ENCODE results near the gene GLG1.
"Not testable (repeated sequence)": the region's sequence is repeated elsewhere in the genome, so short reads cannot be mapped to it uniquely, and the experiment has no call there.

GLG1 gene

DNA sequence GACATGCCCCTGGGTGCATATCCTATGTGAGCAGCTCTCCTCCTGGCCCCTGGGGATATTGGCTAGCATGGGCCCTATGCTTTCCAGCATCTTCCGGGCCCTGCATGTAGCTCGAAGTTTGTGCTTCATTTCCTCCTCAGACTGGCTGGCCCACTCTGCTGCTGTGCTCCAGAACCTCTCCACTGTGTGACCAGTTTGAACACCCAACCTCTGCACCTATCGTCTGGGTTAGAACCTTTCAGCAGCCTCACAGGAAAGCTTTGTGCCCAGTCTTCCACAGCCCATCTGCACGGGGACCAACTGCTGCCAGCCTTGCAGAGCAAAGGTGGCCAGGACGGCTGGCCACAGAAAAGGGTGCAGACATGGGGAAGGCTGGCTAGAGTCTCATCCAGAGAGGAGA lies 175.4 kb downstream of the GLG1 start:
- no peak for DNase-seq

DNA sequence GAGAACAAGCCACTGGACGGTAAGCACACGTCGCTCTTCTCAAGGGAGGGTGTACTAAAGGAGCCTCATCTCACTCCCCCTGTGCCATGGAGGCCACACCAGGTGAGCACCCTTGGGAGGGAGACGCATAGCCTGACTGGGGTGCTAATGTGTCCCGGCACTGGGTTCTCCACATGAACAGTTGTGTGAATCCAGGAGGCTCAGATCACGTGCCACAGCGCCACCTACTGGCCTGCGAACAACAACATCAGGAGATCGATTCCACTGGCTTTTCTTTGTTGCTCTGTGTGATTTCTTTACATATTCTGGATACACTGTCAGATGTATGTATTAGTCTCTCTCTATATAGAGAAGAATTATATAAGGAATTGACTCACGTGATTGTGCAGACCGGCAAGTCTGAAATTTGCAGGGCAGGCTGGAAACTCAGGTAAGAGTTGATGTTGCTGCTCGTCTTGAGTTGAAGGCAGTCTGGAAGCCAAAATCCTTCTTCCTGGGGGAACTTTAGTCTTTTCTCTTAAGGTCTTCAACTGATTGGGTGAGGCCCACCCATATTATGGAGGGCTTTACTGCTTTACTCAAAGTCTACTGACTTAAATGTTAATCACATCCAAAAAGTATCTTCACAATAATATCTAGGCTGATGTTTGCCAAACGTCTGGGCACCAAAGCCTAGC lies 176.7 kb downstream of the GLG1 start:
- peak; percentile 61 for DNase-seq

DNA sequence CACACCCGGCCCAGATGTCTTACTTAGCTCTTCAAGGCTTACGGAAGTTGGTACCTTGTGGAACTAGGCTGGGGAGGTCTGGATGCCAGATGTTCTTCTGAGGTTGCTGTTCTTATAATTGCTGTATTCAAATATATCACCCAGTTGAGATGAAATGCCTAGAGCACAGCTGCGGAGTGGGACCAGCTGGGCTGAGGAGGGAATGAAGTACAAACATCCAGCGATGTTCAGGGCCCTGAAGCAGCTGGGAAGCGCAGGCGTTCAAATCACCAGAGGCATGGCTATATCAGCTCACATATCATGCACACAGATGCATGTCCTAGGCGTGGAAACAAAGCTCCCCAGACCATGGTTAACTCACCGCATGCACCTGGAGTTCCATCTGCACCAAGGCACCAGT lies 178.4 kb downstream of the GLG1 start:
- DNase-seq: not testable (repeated sequence)

DNA sequence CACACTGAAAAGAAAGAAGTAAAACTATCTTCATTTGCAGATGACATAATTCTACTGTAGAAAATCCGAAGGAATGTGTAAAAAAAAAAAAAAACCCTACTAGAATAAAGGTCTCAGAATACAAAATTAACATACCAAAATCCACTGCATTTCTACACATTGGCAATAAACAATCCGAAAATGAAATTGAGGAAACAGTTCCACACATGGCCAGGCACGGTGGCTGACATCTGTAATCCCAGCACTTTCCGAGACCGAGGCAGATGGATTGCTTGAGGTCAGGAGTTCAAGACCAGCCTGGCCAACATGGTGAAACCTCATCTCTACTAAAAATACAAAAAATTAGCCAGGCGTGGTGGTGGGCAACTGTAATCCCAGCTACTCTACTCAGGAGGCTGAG lies 181.2 kb downstream of the GLG1 start:
- DNase-seq: not testable (repeated sequence)

DNA sequence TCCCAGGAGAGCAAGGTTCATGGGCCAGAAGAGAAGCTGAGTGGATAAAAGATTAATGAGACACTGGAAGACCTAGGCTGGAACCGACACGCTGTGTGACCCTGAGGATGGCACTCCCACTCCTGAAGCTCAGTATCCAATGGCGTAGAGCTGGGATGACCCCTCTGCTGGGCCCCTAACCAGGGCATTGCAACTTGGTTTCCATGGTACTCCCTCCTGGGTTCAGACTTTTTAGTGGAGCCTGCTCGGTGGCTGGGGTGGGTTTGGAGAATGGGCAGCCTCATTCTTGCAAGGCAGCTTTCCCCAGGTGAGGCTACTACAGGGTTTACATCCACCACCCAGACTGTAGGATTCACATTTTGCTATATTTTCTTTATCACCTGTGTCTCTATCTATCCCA lies 183.2 kb downstream of the GLG1 start:
- not testable (repeated sequence) for DNase-seq

DNA sequence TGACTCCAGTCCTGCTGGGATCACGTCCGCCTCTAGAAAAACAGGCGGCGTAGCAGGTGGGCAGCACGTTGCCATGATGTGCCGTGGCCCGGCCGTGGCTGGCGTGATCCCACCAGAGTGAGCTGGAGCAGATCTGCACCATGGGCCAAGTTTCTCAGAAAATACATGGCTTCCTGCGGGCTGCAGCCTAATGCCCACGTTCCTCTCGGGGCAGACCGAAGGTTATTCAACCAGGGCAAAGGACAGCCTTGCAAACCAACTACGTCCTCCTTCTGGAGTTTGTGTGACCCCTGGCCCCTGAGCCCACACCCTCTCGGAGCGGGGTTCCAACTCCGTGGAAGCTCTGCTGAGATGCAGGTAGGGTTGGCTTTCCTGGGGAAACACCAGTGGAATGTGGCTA lies 184.8 kb downstream of the GLG1 start:
- not testable (repeated sequence) for DNase-seq

DNA sequence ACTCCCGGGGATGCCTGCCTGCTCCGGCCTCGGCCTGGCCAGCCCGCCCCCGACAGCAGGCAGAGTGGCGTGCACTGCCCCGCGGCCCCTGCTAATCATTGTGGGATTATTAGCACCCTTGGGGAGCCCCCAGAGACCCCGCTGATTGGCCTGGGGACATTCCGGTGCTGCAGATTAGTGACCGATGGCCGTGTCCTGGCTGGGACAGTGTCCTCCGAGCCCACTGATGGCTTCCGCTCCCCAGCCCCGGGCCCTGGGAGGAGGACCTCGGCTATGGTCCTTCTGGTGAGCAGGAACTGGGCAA lies 185.5 kb downstream of the GLG1 start:
- DNase-seq: not testable (repeated sequence)

DNA sequence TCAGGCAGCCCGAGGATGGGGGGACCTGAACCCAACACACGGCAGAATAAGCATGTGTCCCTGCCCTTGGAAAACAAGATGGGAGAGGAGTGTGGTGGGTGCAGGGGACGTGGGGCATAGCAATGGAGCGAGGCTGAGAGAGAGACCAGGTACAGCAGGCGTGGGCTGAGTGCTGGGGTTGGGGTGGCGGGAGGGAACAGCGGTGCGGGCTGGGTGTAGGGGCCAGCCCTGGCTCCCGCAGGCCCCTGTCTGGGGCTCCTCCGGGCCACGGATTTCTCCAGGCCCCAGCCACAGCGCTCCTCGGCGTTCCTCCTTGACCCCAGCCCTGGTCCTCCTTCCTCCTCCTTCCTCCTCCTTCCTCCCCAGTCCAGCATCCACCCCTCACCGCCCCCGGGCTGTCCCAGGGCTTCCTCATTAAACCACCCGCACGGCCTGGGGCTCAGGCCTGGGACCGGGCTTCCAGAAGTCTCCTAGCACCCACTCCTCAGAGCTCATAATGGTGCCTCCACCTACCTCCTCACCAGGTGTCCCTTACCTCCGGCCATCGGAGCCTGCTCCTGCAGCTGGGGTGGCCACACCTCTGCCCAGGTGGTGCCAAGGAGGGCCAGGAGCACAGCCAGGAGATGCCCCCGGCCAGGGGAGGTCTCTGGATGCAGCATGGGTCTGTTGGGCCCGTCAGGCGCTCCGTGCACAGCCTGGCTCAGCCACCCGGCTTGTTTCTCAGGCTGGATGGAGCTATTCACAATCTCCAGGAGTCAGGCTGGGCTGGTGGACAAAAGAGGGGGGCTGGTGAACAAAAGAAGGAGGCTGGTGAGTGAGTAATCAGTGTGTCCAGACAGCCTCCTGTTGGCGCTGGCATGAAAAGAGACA lies 186.1 kb downstream of the GLG1 start, which contains the start of gene CLEC18B:
Gene CLEC18B (minus strand): TSS at position 867 of the 870 bp plus-strand sequence. CDS start 208 bp downstream, at position 659.
- not testable (repeated sequence) for DNase-seq

DNA sequence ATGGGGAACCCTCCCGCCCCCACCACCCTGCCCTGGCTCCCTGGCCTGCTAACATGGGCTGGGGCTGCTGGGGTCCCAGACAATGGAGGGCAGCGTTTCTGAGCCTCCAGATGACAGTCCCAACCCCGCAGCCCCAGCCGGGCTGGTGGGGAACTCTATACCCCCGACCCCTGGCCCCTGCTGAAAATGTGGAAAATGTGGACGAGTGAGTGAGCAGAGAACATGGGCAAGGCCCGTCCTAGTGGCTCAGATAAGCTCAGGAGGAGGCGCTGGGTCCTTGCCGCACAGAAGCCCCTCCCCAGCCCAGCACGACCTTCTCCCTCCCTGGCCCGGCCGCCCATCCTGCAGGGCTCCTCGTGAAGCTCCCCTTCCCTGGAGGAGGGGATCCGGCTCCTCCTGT lies 187.1 kb downstream of the GLG1 start:
- DNase-seq: not testable (repeated sequence)

DNA sequence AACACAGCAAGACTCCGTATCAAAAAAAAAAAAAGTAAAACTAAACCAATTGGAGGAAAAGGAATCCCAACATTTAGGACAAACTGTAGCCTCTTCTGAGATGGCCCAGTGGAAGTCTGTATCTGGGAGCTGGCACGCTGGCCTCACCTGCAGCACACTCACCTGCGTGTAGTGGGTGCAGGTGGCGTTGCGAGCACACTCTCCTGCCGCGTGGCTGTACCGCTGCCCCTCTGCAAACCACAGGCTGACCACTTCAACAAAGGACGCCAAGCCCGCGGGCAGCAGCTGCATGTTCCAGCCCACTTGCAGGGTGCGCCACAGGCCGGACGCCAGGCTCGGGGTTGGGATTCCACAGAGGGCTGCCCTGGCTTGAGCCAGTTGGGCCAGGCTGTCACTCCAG lies 189.0 kb downstream of the GLG1 start:
- not testable (repeated sequence) for DNase-seq

DNA sequence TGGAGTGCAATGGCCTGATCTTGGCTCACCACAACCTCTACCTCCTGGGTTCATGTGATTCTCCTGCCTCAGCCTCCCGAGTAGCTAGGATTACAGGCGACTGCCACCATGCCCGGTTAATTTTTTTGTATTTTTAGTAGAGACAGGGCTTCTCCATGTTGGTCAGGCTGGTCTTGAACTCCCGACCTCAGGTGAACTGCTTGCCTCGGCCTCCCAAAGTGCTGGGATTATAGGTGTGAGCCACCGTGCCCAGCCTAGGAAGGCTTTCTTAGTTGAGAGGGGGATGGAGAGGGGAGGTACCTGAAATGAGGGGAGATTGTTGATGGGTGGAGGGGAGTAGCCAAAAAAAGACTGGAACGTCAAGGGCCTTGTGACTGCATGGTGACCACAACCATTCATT lies 193.0 kb downstream of the GLG1 start:
- DNase-seq: not testable (repeated sequence)

DNA sequence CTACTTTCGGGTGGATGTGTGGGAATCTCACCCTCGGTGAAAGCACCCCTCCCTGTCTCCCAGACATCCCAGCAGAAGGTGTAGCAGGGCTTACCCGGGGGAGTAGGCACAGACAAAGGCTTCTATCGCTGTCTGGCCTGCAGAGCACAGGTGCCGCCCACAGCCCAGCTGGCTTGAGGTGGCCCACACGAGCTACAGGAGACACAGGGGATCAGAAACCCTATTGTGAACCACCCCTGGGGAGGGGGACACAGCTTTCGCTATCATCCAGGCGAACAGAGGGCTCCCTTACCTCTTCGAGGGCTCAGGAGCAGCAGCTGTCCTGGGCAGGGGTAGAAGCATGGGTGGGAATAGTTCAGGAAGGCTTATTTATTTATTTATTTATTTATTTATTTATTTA lies 193.4 kb downstream of the GLG1 start:
- not testable (repeated sequence) for DNase-seq

DNA sequence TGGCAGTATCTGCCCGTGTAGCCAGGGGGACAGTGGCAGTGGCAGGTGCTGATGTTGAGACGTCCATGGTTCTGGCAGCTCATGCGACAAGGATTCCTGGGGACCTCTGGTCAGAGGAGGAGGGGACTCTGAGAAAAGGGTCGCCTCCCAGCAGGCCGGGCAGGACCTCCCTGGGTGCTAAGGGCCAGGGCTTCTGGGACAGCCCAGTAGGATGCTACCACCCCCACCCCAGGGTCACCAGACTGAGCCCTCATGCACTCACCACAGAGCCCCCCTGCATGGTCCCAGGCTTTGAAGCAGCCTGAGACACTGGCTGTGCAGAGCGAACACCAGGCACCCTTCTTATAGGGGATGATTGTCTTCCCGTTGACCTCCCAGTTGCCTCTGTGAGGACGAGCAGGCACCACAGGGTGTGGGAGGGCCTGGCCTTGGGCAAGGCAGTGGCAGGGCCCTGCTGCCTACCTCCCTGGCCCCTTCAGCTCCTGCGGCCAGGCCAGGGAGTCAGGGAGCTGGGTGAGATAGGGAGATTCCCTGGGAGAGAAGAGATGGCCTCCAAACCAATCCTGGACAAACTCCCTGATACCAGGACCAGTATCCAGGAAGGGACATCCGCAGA lies 194.0 kb downstream of the GLG1 start:
- DNase-seq: not testable (repeated sequence)

DNA sequence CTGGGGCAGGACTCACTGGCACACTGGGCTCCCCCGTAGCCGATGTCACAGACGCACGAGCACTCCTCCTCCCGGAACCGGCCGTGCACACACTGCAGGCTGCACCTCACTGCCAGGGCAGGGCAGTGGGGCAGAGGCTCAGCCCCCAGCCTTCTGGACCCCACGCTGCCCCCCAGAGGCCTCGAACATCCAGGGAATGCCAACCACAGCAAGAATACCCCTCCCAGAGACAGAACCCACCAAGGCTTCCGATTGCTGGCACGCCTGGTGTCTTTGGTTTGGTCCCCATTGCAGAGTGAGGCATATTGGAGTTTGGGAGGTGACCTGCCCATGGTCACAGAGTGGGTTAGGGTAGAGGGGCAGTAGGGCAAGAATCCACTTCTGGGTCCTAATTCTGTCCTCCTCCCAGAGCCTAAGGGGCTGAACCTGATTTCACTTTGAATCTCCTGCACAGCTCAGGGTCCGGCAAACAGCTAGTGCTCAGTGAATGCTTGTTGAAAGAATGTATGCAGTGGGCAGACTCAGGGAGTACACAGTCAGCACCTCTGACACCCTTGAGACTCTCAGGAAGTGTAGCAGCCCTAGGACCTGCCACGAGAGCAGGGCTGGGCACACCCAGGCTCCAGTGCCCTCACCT lies 194.7 kb downstream of the GLG1 start:
- DNase-seq: not testable (repeated sequence)

DNA sequence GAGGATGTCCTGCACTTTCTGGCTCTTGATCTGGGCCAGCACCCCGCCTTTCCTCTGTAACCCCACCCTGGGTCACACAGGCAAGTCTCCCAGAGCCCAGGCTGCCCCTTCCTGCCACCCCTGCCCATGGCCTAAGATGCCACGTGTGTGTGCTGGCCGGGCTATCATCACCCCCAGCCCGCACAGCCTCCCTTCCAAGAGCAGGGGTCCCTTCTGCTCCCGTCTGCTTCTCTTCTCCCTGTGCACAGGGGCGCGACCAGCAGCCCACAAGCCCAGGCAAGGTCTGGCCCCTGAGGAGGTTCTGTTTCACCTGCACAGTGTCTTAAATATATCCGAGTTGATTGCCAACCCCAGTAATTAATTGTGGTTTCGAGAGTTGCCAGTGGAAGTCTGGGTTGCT lies 195.9 kb downstream of the GLG1 start:
- DNase-seq: not testable (repeated sequence)

DNA sequence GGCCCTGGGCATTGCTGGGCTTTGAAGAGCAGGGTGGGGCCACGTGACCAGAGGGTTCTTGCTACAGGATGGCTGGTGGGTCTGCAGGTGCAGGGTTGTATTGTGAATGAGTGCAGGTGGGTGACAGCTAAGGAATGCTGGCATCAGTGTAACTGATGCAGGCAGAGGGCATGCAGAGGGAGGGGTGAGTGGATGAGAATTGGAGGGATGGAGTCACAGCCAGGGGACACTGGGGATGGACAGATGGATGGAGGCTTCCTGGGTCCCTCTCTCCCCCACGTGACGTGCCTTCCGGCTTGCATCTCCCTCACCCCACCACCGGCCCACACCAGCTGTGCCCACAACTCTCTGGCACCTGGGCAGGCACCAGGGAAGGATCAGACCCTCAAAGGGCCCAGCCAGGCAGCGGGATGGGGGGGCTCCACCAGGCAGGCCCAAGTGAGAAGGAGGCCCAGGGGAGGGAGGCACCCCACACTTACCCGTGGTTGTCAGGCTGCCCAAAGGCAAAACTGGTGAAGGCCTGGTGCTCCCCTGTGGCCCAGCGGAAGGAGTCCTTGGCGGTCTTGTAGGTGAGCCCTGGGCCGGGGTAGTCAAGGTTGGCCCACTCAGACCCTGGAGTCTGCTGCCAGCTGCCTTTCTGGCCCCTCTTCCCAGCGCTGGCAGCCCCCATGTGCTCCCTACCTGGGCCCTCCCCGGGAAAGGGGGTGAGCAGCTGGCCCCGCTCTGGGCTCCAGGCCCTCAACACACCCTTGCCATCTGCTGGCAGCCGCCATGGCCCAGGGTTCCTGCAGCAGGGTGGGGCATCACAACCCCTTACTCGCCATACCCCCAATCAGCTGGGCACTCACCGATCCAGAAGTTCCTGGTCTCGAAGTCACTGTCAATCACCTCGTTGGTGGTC lies 196.6 kb downstream of the GLG1 start:
- not testable (repeated sequence) for DNase-seq

DNA sequence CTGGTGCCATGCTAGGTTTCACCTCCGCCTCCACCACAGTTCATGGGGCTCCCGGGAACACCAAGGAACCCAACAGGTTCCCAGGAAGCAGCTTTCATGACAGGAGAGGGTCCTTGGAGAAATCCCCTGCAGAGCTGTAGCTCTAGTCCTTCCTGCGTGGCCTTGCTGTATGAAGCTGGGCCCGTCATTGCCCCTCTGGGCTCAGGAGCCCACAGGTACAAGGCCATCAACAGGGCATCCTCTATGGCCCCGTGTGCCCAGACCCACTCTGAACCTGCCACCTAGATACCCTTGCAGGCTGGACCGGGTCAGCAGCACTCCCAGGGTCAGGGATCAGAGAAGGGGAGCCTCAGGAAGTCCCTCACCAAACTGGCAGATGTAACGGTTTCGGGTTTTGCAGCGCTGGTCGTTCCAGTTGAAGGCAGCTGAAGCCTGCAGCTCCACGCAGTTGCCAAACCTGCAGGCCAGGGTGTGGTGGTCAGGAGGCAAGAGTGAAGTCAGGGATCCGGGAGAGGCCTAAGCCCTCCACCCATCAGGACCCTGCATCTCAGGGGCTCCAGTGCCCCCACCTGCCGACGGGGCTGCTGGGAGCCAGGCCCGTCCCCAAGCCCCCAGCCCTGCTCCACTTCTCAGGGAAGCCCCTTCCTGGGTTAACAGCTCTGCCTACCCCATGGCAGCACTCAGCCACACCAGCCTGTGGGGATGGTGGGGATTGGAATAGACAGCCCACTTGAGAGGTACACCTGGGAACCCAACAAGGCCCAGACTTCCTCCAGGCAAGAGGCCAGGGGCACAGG lies 197.5 kb downstream of the GLG1 start:
- not testable (repeated sequence) for DNase-seq

DNA sequence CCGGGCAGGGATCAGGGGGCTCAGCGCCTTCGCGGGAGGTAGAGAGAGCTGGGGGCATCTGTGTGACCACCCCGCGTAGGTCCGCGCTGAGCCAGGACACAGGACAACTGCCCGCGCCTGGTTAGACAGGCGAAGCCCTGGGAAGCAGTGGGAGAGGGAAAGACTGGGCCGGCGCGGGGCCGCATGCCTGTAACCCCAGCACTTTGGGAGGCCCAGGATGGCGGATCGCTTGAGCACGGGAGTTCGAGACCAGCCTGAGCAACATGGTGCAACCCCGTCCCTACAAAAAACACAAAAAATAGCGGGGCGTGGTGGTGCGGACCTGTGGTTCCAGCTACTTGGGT lies 199.6 kb downstream of the GLG1 start:
- peak; percentile 39 for DNase-seq

DNA sequence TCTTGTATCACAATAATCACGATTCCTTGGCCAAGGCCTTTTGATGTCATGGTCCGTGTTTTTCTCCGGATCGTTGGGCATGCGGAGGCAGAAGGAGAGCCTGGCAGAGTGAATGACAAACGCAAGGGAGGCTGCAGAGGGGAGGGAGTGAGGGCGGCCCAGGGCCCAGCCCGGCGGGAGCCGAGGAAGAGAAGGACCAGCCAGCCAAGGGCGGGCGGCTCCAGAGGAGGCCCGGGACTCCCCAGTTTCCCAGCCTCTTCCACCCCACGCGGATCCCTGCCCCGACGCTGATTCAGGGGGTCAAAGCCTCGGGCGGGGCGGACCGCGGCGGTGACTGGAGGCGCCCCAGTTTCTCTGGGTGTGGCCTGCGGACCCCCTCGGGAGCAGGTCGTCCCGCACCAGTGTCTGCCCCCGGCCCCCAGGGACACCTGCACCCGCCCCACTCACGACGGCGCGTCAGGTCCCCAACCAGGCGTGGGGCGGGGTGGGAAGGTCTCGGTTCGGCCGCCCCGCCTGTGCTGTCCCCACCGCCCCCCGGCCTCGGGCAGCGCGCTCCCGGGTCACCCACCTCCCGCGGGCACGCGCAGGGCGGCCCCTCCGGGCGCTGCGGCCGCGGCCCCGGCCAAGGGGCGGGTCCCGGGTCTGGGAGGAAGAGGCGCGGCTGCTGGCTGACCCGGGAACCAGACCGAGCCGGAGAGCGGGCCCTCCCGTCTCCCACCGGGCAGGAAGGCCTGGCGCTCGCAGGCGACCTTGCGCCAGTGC lies 200.1 kb downstream of the GLG1 start:
- not testable (repeated sequence) for DNase-seq

DNA sequence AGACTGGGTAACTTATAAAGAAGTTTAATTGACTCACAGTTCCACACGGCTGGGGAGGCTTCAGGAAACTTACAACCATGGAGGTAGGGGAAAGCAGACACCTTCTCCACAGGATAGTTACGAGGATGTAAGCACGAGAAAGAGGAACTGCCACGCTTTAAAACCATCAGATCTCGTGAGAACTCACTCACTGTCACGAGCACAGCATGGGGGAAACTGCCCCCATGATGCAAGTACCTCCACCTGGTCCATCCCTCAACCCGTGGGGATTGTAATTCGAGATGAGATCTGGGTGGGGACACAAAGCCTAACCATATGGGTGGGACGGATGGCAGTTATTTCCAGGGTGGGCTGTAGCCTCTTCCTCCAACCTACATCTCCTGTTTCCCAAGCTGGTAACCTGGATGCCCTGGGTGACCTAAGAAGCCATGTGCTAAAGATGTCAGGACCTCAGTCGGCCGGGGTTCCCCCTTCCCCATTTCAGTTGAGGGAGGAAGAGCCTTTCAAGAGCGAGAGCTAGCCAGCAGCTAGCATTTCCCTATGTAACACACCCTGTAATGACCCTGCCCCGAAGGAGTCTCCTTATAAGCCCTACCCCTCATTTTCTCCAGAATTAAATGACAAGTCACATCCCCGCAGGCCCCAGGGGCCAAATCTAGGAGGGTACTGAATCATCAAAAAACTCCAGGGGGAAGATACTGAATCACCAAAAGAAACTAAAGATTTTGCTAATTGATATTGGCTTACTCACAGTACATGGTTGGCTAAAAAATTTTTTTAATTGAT lies 202.6 kb downstream of the GLG1 start:
- DNase-seq: not testable (repeated sequence)

Measured in DMS53 (cell line).